T-helper 1 cell treated with Interleukin-12 subunit alpha and Interleukin-12 subunit beta and Interleukin-4 antibody, amounts not matched to agents 30 μg/mL and 1 μg/mL, for 36 hours (primary cell): Measurements from ENCODE around the gene BABAM2.

Experiments
- H3K27ac Mint-ChIP-seq: one replicate; pipeline ENCODE4 v1.8.0; 2021; ENCODE audit warnings: mild to moderate bottlenecking, mixed read lengths
- H3K27me3 Mint-ChIP-seq: one replicate; pipeline ENCODE4 v1.8.0; 2021; ENCODE audit warnings: low read depth, mixed read lengths
- H3K36me3 Mint-ChIP-seq: one replicate; pipeline ENCODE4 v1.8.0; 2021; ENCODE audit warnings: low read depth, mixed read lengths
- H3K4me1 Mint-ChIP-seq: one replicate; pipeline ENCODE4 v1.8.0; 2021; ENCODE audit warnings: low read depth, mixed read lengths
- H3K4me3 Mint-ChIP-seq: one replicate; pipeline ENCODE4 v1.8.0; 2021; ENCODE audit warnings: mild to moderate bottlenecking, moderate library complexity, mixed read lengths
- H3K9me3 Mint-ChIP-seq: one replicate; pipeline ENCODE4 v1.8.0; 2021; ENCODE audit warnings: mixed read lengths

Gene BABAM2

DNA sequence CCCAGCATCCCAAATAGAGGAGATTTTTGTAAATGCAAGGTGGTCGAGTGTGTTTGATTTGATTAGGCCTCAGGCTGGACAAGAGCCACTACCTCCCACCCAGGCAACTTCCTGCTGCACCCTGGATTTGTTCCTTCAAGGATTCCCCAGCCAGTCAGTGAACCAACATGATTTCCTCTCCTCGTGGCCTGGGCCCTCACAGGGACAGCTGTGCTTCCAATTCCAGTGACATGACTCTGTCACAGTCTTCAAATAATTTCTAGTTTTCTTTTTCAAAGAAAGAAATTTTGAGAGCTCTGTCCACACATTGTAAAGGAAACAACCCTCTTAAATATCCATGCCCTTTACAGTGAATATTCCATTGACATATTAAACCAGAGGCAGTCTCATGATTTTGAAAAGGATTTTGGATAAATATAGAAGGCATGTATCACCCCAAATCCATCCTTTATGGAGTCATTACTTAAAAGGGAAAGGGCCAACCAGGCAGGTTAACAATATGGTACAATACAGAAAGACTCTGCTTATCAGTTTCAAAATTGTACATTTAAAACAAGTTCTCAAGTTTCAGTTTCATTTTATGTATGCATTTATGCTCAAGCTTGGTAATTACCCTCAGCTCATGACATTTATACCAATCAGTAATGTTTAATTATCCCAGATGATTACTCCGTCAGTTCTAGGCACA is 380.8 kb downstream of the BABAM2 start:
- peak overlapping the region; percentile 63 for H3K4me3 Mint-ChIP-seq
- H3K27me3 Mint-ChIP-seq = no peaks in the 10 kb centered on the region
- H3K4me1 Mint-ChIP-seq = peaks cover 59% of the 10 kb centered on the region
- H3K9me3 Mint-ChIP-seq = no peaks in the 10 kb centered on the region
- peaks cover 21% of the 10 kb centered on the region for H3K36me3 Mint-ChIP-seq
- peak overlapping the region; percentile 73 for H3K27ac Mint-ChIP-seq

DNA sequence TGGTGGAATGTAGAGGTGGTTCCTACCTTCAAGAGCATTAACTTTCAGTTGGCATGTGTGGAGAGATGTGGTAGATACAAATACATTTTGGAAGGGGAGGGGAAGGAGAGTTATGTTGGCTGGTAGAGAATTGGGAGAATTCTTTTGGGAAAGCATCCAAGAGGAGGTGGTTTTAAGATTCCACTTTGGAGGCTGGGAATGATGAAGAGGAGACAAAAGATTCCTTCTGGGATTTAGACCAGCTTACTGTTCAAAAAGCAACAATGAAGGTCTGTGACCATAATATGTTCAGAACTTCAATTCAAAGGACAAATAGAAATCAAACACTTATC is 381.4 kb downstream of the BABAM2 start:
- H3K27me3 Mint-ChIP-seq = no peaks in the 10 kb centered on the region
- H3K36me3 Mint-ChIP-seq = peaks cover 21% of the 10 kb centered on the region
- no peaks in the 10 kb centered on the region for H3K9me3 Mint-ChIP-seq
- peak overlapping the region; percentile 63 for H3K4me3 Mint-ChIP-seq
- H3K4me1 Mint-ChIP-seq = peaks cover 62% of the 10 kb centered on the region
- H3K27ac Mint-ChIP-seq = peak overlapping the region; percentile 73

DNA sequence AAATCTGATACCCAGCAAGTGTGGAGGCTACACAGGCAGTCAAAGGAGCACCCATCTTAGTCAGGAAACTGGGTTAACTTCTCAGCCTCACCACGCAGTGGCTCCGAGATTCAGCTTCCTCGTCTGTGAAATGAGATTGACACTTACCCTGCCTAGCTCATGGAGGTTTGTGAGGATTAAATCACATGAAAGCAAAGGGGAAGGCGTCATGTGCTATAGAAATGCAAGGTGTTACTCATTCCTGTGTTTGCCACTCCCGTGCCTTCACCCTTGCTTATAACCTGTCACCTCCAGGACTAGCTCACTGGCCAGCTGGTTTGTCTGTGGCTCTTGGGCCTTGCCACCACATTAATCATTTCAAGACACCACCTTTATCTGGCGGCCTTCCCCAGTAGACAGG is 383.2 kb downstream of the BABAM2 start:
- Mint-ChIP-seq H3K36me3 (peaks cover 18% of the 10 kb centered on the region), H3K4me3 (no peak overlapping the region), H3K27ac (no peak overlapping the region), H3K4me1 (peaks cover 56% of the 10 kb centered on the region), H3K9me3 (no peaks in the 10 kb centered on the region), H3K27me3 (no peaks in the 10 kb centered on the region)

DNA sequence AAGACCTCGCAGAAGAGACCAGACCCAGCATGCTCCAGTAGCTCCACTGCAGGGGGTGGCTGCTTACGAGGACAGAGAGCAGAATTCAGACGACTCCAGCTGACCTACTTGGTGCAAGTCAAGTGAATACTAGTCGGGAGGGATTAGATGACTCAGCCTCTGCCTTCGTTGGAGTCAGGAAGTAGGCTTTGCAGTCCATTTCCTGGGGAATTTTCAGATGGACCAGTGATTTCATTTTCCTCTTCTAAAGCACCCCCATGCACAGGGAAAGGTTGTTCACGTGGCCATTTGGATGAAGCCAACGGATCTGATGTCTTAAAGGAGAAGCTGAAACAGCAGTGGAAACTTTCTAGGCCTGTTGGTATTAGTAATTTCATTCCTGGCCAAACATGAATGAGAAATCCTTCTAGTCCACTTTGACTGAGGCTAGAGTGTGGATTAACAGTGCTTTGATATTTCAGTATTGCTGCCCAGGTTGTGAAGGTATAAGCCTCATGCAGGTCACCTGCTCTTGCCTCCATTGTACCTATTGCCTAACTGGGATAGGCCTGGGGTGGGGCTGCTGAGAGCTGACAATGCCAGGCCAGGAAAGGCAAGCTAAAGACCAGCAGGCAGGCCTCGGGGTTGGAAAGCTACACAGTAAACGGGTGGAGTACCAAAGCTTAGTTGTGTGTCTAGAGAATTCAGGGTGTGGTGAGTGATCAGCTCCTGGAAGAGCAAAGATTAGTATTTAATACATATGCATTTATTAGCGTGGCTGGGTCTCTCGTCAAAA is 384.6 kb downstream of the BABAM2 start:
- peak overlapping the region; percentile 21 for H3K4me3 Mint-ChIP-seq
- H3K27ac Mint-ChIP-seq = peak overlapping the region; percentile 18
- no peaks in the 10 kb centered on the region for H3K27me3 Mint-ChIP-seq
- peaks cover 50% of the 10 kb centered on the region for H3K4me1 Mint-ChIP-seq
- peaks cover 18% of the 10 kb centered on the region for H3K36me3 Mint-ChIP-seq
- H3K9me3 Mint-ChIP-seq = no peaks in the 10 kb centered on the region

DNA sequence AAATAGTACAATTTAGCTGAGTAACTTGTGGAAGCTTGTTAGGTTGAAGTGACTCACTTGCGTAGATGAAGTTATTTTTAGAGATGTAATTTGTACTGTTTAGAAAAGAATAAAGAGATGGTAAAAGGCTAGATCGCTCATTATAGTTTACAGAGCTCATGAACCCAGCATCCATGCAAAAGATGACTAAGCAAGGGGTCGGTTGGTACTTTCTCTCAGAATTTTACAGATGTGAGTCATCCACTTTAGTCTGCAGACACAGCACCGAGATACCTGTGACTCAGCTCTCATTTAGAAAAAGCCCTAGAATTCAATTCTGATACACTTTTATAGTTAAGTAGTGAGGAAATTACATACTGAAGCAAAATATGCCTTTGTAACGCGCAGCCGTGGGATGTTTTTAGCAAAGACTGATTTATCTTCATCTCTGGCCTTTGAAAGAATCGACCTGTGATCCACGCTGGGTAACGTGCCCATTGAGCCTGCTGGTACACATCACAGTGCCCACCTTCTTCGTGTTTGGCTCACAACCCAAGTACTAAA is 385.6 kb downstream of the BABAM2 start:
- Mint-ChIP-seq H3K27me3 (no peaks in the 10 kb centered on the region), H3K27ac (peak overlapping the region; percentile 46), H3K4me3 (peak overlapping the region; percentile 13), H3K9me3 (no peaks in the 10 kb centered on the region), H3K4me1 (peaks cover 42% of the 10 kb centered on the region), H3K36me3 (peaks cover 17% of the 10 kb centered on the region)

DNA sequence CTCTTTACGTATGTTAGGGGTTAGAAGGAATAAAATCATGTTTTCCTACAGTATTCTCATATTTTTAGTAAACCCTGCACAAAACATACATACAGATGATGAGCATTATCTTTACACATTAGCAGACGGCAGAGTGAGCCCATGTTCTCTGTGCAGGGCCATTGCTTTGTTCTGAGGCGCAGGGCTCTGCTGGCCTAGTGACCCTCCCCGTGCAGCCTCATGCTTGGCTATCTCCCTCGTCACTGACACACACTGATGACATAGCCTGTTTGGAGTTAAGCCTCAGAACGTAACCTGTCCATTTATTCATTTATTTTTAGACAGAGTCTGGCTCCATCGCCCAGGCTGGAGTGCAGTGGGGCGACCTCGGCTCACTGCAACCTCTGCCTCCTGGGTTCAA is 386.3 kb downstream of the BABAM2 start:
- peak overlapping the region; percentile 4 for H3K27ac Mint-ChIP-seq
- peaks cover 14% of the 10 kb centered on the region for H3K36me3 Mint-ChIP-seq
- H3K4me3 Mint-ChIP-seq = no peak overlapping the region
- H3K4me1 Mint-ChIP-seq = peaks cover 36% of the 10 kb centered on the region
- H3K9me3 Mint-ChIP-seq = no peaks in the 10 kb centered on the region
- no peaks in the 10 kb centered on the region for H3K27me3 Mint-ChIP-seq

DNA sequence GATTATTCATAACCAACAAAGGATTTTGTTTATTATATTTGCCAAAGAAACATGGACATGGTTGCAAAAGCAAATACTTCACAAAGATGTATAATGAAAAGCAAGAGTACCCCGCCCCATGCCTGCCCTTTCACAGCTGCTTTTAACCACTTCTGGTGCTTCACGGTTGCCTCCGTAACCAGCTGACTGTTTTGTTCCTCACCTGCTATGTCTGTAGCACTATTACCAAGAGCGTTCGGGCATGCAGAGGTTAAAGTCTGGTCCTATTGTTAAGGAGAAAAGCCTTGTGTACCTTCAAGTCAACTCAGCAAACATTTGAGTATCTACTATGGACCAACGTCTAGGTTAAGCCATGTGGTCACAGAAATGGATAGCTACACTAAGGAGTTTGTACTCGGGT is 386.9 kb downstream of the BABAM2 start:
- Mint-ChIP-seq H3K9me3 (no peaks in the 10 kb centered on the region), H3K27ac (no peak overlapping the region), H3K27me3 (no peaks in the 10 kb centered on the region), H3K4me3 (no peak overlapping the region), H3K36me3 (peaks cover 13% of the 10 kb centered on the region), H3K4me1 (peaks cover 30% of the 10 kb centered on the region)

DNA sequence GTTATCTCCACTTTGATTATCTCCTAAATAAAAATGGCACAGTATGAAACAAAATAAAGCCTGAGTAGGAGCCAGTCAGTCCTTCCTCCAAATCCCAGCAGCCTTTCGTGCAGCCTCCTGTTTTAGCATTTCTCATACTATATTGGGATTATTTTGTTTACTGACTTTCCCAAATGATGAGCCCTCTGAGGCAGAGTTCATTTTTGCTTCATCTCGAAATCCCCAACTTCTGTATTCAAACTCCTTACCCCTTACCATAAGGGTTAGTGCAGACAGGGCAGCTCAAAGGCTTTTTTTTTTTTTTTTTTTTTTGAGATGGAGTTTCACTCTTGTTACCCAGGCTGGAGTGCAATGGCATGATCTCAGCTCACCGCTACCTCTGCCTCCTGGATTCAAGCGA is 388.8 kb downstream of the BABAM2 start:
- Mint-ChIP-seq H3K36me3 (peaks cover 12% of the 10 kb centered on the region), H3K9me3 (no peaks in the 10 kb centered on the region), H3K4me3 (no peak overlapping the region), H3K4me1 (peaks cover 25% of the 10 kb centered on the region), H3K27me3 (no peaks in the 10 kb centered on the region), H3K27ac (no peak overlapping the region)

DNA sequence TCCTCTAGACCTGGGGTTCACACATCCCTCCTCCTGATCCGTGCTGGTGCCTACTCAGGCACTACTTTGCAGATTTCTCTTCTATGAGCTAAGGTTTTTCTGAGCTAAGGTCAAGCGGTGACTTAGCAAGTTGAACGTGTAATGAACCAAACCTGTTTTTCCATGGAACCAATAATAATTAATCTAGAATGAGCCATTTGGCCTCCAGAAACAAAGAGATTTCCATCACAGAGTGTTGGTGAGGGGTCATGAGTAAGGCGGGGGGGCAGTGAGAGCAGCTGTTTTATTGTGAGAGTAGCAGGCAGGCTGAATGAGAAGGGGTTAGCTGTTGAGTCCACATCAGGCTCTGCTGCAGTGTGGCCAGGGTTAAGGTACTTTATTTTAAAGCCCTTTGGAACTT is 390.1 kb downstream of the BABAM2 start:
- Mint-ChIP-seq H3K4me3 (no peak overlapping the region), H3K27ac (no peak overlapping the region), H3K27me3 (no peaks in the 10 kb centered on the region), H3K4me1 (peaks cover 13% of the 10 kb centered on the region), H3K36me3 (peaks cover 12% of the 10 kb centered on the region), H3K9me3 (no peaks in the 10 kb centered on the region)

DNA sequence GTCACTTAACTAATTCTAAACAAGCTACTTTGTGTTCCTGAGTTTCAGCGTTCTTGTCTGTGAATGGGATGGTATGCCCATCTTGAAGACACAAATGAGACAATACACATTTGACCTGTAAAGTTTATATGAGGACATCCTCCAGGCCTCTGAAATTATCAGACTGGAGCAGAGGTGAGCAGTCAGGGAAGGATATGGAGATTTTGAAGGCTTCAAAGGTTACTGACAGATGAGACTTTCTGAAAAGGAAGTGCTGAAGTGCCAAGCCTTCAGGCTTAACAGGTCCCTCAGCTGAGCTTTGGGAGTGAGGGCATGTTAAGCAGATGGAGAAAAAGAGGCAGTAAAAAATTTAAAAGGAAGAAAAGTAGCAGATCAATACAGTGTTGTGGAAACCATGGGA is 391.2 kb downstream of the BABAM2 start:
- Mint-ChIP-seq H3K27me3 (no peaks in the 10 kb centered on the region), H3K9me3 (no peaks in the 10 kb centered on the region), H3K27ac (no peak overlapping the region), H3K4me3 (no peak overlapping the region), H3K4me1 (peaks cover 3% of the 10 kb centered on the region), H3K36me3 (peaks cover 11% of the 10 kb centered on the region)

DNA sequence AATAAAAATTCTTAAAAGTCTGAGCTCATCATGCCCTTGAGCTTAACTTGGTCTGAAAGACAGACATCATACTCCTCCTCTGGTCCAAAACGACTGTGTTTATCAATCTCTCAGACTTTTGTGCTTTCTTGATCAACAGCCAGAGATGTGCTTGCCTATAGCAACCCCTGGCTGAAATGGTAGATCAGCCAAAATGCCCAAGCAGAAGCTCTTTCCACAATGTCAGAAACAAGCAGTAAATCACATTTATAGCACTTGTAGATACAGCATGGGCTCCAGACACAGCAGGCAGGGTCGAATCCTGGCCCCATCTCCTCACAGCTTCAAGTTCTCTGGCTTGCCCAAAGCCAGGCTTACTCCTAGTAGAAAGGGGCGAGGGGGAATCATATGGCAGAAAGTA is 391.7 kb downstream of the BABAM2 start:
- Mint-ChIP-seq H3K27ac (no peak overlapping the region), H3K36me3 (peaks cover 10% of the 10 kb centered on the region), H3K4me1 (peaks cover 3% of the 10 kb centered on the region), H3K4me3 (no peak overlapping the region), H3K9me3 (no peaks in the 10 kb centered on the region), H3K27me3 (no peaks in the 10 kb centered on the region)

DNA sequence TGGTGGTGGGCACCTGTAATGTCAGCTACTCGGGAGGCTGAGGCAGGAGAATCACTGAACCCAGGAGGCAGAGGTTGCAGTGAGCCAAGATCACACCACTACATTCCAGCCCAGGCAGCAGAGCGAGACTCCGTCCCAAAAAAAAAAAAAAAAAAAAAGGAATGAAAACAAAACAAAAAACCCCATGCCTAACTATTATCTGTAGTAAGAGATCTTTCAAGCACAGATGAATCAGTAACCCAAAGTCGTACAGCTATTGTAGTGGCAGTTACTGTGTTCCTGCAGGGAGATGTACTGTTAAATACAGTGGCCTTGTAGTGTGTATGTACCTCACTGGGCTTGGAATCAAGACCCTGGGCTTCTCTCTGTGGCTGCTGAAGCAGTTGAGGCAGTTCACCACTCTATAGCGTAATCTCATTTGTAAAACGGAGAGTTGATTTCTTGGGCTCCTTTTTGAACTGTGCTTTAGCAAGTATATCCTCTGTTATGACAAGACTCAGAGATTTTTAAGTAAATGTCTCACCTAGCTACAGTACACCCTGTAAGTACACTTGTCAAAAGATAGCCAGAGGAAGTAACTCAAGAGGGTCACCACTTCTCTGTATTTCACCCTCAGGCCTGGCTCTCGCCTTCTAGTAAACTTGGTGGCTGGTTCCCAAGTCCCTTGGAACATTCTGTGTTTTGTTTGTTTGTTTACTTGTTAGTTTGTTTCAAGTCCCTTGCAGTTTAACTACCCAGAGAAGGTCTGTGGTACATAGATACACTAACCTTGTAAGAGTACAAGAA is 392.5 kb downstream of the BABAM2 start:
- no peak overlapping the region for H3K27ac Mint-ChIP-seq

DNA sequence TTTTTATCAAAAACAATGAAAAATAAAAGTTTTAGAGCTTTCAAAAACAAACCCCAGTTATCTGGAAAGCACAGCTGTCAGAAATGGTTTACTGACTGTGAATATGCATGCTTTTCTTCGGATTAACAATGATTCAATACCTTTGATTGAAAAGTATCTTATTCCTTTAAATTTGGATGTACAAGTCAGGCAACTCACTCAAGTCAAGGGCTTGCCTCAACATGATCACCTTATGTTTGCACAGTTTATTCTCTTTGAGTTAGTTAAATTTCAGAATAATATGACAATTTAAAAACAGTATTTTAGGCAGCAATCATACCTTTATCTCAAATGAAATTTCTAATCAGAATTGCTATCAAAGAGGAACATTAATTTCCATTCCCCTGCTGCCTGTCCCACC is 393.3 kb downstream of the BABAM2 start:
- Mint-ChIP-seq H3K27ac (no peak overlapping the region), H3K4me1 (peaks cover 3% of the 10 kb centered on the region), H3K4me3 (no peak overlapping the region), H3K9me3 (no peaks in the 10 kb centered on the region), H3K27me3 (no peaks in the 10 kb centered on the region), H3K36me3 (peaks cover 7% of the 10 kb centered on the region)

More for the DNA sequence above, 392.5 kb downstream of the BABAM2 start:
- peaks cover 3% of the 10 kb centered on the region for H3K4me1 Mint-ChIP-seq
- peaks cover 7% of the 10 kb centered on the region for H3K36me3 Mint-ChIP-seq
- H3K9me3 Mint-ChIP-seq = no peaks in the 10 kb centered on the region
- no peaks in the 10 kb centered on the region for H3K27me3 Mint-ChIP-seq
- no peak overlapping the region for H3K4me3 Mint-ChIP-seq

DNA sequence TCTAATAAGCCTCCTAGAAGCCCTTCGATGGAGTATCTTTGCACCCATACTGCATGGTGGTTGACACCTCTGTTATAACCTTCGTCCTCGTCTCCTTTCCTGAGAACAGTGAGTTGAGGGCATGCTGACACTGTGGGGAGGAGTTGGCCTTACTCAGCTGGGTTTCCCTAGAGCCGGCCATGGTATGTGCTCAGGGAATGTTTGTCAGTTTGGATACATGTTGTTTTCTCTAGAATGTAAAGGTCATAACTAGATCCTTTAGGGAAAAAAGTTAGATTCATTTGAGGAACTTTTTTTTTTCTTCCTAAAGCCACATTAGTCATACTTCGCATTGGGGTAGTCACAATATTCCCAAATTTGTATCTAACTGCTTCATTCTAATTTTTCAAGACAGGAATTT is 396.1 kb downstream of the BABAM2 start:
- H3K4me3 Mint-ChIP-seq = no peak overlapping the region
- peaks cover 9% of the 10 kb centered on the region for H3K36me3 Mint-ChIP-seq
- H3K4me1 Mint-ChIP-seq = peaks cover 3% of the 10 kb centered on the region
- no peaks in the 10 kb centered on the region for H3K27me3 Mint-ChIP-seq
- H3K9me3 Mint-ChIP-seq = no peaks in the 10 kb centered on the region
- no peak overlapping the region for H3K27ac Mint-ChIP-seq
